ENCODE results near the gene TGOLN2.

TGOLN2 gene

GRCh38 chr2:85307527-85307897 lies 20.3 kb downstream of the TGOLN2 start:
- DNase-seq = no peak

GRCh38 chr2:85303780-85304531 lies 23.8 kb downstream of the TGOLN2 start:
- peak; percentile 31 to 67 for DNase-seq

GRCh38 chr2:85302121-85302520 lies 25.7 kb downstream of the TGOLN2 start:
- peak; percentile 23 to 57 for DNase-seq

GRCh38 chr2:85291425-85292023 lies 36.3 kb downstream of the TGOLN2 start:
- no peak for DNase-seq

GRCh38 chr2:85288244-85288725 lies 39.5 kb downstream of the TGOLN2 start:
- DNase-seq = peak; percentile 42 to 76

- DNase-seq = no peak
These were observed 40.1 kb downstream of the TGOLN2 start for GRCh38 chr2:85287721-85288120.

GRCh38 chr2:85286918-85287317 lies 40.9 kb downstream of the TGOLN2 start:
- no peak for DNase-seq

GRCh38 chr2:85283641-85284040 lies 44.1 kb downstream of the TGOLN2 start:
- no peak for DNase-seq

GRCh38 chr2:85282914-85283313 lies 44.9 kb downstream of the TGOLN2 start:
- DNase-seq = no peak

GRCh38 chr2:85281553-85281952 lies 46.2 kb downstream of the TGOLN2 start:
- DNase-seq = no peak

- DNase-seq = no peak
These were observed 49.4 kb downstream of the TGOLN2 start for GRCh38 chr2:85278361-85278760.

GRCh38 chr2:85277416-85278158 lies 50.2 kb downstream of the TGOLN2 start:
- no peak for DNase-seq

GRCh38 chr2:85276571-85277118 lies 51.1 kb downstream of the TGOLN2 start:
- DNase-seq = no peak

GRCh38 chr2:85275984-85276540 lies 51.7 kb downstream of the TGOLN2 start:
- no peak for DNase-seq

- no peak for DNase-seq
These were observed 53.8 kb downstream of the TGOLN2 start for GRCh38 chr2:85273738-85274731.

- DNase-seq = no peak
These were observed 55.4 kb downstream of the TGOLN2 start for GRCh38 chr2:85272357-85272756.

GRCh38 chr2:85269959-85270358 lies 57.8 kb downstream of the TGOLN2 start:
- no peak for DNase-seq

All from NCI-H524 (cell line).